Left lobe of liver (tissue), 2 donors: ENCODE data around the gene SCFD2. TPM values are rescaled to one million over a fixed set of nuclear protein-coding genes. Genes with fewer than 3 reads are reported as not detected.
A peak's percentile ranks its signal among the peaks of the same experiment; 100 is the strongest.

Experiments
- ATAC-seq: fragments of 200-7000 bp; cut with Tn5 transposase; one replicate; pipeline ENCODE4 v1.9.1; 2020; ENCODE audit warnings: mild to moderate bottlenecking, moderate library complexity
- DNase-seq: peaks from one replicate; pipeline ENCODE4 v3.0.0-alpha.2; 2020; ENCODE audit warnings: low spot score
- total RNA-seq: library from RNA; stranded (reverse); gene quantifications from one replicate; pipeline ENCODE4 v1.2.1, GENCODE V29; 2021
- donor health status: DM: no; HTN: no; CAD: no; lungs with moderate emphysema.
- donor health status: DM: no; HTN: yes; CAD: no.

SCFD2 gene
- total RNA-seq, 1 donor from 2014 or later, result 9.4 TPM

DNA sequence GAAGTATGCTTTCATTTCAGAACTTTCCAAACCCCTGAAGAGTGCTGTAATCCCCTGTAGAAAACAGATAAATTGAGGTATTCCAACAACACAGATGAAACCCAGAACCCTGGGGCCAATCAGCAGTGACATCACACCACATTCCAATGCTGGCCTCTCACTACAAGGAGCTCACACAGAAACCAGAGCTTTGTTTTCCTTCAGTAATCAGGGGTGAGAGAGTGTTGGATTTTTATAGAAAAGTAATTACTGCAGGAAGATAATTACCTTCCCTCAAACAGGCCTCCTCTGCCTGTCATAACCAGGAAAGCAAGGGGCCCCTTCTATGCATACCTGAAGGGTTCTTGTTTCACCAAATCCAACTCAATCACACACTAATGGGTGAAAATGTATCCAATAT, 246.2 kb downstream of the SCFD2 start:
- DNase-seq (no peak), ATAC-seq (no peak)

DNA sequence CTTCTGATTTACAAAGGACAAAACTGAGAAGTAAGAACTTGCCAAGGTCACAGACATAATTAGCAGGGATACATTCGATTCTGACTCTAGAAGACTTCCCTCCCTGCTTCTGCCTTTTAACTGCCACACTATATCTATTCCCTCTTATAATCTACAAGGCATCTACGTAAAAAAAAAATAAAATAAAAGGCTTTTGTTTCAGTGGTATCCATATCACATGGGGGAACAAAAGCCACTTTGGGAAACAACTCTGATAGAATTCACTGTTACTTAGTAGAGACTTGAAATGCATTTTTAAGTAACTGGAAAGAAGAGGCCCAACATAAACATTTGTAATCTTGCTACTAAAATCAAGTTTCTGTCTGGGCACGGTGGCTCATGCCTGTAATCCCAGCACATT, 247.2 kb downstream of the SCFD2 start:
- no peak for ATAC-seq
- DNase-seq, result no peak

DNA sequence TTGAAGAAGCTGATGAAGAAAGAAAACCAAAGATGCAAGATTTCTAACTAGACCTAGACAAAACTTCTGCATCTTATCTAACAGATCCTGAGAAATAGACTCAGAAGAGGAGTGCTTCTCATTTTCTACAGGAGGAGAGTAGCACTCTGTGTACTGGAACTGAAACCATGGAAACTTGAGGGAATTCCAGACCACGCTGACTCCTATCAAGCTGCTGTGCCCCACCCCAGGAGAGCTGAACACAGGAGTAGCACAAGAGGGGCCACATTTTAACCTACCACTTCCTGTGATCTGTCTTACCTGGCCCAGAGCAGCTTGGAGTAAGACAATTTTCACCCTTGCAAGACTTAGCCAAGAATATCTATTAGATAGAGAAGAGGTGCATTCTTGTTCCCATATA, 248.9 kb downstream of the SCFD2 start:
- DNase-seq (no peak), ATAC-seq (no peak)

DNA sequence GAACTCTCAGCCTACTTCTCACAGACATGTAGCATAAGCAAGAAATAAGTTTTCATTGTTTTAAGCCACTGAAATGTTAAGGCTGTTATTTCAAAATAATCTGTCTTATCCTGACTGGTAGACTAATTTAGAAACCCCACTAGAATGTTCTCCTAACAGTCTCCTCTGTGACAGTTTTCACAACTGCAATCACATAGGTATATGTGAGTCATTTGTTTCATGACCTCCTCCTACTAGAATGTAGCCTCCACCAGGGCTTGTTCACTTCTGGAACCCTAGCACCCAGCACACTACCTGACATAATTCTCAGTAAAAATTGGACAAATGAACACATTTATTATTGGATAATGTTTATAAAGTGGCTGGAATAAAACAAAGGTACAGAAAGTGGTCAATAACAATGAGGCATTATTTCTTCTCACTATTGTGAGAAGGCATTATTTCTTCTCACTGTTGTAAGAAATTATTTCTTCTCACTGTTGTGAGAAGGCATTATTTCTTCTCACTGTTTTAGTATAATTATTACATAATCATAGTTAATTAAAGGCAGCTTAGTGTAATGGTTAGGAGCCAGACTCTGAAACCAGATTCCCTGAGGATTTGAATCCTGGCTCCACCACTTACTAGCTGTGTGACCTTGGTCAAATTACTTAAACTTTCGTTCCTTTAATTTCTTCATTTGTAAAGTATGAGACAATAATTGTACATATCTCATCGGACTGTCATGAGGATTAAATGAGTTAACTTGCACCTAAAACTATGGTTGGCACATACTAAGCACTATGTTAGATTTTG, 252.2 kb downstream of the SCFD2 start:
- ATAC-seq (no peak), DNase-seq (no peak)

DNA sequence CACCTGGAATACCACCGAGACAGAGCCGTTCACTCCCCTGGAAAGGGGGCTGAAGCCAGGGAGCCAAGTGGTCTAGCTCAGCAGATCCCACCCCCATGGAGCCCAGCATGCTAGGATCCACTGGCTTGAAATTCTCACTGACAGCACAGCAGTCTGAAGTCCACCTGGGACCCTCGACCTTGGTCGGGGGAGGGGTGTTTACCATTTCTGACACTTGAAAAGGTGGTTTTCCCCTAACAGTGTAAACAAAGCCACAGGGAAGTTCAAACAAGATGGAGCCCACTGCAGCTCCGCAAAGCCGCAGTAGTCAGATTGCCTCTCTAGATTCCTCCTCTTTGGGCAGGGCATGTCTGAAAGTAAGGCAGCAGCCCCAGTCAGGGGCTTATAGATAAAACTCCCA, 260.5 kb downstream of the SCFD2 start:
- ATAC-seq, result no peak
- no peak for DNase-seq

DNA sequence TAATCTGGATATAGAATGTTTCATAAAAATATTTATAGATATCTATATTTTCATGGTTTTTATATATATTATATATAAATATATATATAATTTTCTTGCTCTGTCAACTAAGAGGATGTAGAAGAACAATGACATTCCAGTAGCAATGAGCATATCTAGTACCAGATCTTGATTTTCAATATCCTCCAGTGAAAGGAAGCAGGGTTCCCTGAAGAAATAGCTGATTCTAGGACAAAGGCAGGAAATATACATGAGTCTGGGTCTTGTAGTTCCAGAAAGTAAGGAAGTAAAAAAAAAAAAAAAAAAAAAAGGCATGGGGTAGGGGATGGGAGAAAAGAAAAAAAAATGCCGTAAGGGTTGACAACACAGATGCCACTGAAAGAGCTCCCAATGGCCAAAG, 262.4 kb downstream of the SCFD2 start:
- ATAC-seq (no peak), DNase-seq (no peak)

DNA sequence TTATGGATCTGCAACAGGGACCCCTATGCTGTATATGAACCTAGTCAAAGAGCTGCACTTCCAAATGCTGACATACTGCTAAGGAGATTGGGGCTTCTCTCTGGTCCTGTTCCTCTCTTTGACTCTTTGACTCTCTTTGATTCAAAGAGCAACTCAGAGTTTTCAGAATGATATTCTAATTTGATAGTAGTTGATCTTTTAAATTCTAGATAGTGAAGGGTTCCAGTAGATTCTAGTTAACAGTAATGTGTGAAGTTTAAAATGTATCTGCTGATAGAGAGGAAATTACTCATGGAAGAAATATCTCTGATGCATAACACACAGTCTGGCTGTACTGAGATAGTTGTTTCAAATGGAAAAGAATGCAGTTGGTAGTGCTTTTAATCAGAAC, 264.7 kb downstream of the SCFD2 start:
- DNase-seq (no peak), ATAC-seq (no peak)

DNA sequence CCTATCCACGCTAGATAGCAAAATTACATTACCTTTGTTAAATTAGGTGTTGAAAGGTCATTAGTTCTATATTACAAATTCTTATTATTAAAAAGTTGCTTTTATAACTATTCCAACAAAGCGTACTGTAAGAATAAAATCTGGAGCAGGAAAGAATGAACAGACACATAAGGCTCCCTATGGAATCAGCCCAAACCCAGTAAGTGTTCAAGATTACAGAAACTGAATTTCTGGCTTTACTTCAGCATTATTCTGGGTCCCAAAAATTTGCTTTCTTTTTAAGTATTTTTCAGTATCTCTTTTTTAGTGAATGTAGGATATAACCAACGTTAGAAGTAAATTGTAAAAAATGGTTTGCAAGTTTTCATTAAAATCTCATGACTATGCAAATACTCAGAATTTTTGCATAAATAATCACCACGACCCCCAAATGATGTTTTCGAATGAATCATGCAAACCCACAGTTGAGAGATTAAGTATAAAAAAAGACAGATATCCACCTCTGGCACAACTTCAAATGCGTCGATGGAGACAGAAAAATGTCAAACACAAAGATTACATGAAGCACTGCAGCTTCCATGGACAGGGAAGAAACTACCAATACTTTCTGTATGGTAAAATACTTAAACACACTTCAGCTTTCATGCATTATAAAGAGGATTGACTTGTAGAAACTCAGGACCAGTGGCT, 265.2 kb downstream of the SCFD2 start:
- DNase-seq (no peak), ATAC-seq (no peak)

DNA sequence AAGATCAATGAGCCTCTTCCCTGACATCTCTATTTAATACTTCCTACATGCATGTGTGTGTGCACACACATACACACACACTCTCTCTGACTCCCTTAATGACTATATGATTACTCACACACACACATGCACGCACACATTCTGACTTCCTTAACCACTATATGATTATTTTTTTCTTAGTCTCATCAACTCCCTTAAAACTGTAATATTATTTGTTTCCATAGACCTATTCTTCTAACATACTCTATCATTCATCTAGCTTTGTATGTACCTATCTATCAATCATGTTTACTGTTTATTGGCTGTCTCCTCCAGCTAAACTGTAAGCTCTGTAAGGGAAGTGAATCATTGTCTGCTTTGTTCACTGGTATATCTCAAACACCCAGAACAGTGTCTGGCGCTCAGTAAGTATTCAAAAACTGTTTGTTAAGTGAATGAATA, 267.2 kb downstream of the SCFD2 start:
- DNase-seq (no peak), ATAC-seq (no peak)

DNA sequence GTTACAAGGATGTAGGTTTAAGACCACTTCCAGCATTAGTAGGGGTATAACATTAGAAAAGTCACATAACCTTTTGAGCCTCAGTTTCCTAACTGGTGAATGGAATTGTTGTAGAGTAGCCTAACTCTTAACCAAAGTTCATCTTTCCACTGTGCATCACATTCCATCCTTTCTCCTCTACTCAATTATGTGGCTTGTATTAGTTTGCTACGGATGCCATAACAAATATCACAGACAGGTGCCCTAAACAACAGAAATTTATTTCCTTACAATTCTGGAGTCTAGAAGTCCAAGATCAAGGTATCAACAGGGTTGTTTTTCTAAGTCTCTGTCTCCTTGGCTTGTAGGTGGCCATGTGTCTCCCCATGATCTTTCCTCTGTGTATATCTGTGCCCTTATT, 271.8 kb downstream of the SCFD2 start:
- no peak for ATAC-seq
- no peak for DNase-seq

DNA sequence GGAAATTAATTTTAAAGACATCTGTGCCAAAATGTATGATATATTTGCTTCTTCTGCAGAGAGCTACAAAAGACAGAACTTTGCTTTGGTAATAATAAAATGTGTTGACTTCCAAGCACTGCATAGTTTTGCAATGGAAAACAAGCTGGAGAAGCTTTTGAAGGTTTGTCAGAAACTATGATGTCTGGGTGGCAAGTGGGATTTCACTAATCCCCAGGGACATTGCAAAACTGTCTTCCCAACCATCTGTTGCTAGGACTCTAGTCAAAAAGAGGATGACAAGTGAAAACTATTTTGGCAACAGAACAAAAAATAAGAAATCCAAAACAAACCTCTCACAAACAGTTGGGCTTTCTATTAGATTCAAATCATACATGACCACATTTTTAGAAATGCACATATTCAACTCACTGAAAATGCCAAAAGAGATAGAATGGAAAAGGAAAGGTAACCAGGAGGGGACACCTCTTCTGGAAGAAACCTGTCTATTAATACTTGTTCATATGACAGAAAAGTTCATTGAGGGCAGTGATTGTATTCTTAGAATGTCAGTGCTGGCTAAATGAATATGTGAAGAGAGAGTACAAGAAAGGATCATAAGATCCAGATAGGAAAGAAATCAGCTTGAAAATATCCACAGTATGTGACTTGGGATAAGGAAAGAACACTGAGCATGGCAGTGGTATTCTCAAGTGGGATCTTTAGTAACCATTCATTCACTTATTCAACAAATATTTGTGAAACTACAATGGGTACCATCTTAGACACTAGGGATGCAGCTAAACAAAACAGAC, 275.7 kb downstream of the SCFD2 start:
- DNase-seq, result no peak
- no peak for ATAC-seq

DNA sequence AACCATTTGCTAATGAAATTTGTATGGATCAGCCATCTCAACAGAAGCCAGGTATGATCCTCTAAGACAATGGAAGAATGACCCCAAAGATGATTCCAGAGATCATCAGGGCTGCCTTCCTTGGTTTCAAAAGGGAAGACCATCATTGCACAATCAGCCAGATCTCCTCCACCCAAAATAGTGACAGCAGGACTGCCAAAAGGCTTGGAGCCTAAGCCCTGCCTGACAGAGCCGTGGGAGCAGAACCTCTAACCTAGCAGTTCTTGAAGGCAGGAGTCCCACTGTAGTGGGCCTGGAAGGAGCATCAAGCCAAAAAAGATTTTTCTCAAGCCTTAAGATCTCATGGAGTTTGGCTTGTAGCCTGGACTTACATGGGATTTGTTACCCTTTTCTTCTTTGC, 277.7 kb downstream of the SCFD2 start:
- DNase-seq, result no peak
- no peak for ATAC-seq

DNA sequence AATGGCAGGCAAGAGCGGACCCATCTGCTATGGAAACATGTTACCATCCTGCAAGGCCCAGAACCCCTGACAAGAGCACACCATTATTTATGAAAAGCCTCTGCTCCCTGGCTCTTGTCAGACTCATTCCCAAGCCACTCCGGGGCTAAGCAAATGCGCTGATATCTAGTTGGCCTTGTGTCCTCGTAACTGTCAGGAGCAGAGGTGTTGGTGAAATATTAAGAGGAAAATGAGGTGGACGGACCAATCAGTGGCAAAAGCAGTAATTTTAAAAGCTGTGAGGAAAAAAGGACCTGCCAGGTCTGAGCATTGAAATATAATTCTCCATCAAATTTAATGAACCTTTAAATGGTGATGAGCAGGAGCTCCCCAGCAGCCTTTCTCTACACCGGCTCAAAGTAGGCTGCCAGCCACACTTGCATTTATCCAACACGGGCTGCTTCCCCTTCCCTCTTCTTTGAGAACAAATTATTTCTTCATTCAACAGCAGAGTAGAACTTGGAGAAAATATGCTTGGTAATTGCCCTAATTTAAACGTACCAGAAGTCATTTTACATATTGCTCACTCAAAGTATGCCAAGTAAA, 289.4 kb downstream of the SCFD2 start:
- ATAC-seq, result no peak
- DNase-seq, result no peak

DNA sequence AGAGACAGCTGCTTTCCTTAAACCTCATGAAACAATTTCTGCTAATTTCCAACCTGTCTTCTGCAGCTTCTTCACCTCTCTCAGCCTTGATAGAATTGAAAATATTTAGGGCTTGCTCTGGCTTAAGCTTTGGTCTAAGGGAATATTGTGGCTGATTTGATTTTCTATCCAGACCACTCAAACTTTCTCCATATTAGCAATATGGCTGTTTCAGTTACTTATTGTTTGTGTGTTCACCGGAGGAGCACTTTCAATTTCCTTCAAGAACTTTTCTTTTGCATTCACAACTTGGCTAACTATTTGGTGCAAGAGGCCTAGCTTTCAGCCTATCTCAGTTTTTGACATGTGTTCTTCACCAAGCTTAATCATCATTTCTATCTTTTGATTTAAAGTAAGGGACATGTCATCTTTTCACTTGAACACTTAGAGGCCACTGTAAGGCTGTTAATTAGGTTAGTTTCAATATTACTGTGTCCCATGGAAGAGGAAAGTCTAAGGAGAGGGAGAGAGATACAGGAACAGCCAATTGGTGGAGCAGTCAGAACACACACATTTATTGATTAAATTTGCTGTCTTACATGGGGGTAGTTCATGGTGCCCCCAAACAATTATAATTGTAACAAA, 290.6 kb downstream of the SCFD2 start:
- no peak for DNase-seq

DNA sequence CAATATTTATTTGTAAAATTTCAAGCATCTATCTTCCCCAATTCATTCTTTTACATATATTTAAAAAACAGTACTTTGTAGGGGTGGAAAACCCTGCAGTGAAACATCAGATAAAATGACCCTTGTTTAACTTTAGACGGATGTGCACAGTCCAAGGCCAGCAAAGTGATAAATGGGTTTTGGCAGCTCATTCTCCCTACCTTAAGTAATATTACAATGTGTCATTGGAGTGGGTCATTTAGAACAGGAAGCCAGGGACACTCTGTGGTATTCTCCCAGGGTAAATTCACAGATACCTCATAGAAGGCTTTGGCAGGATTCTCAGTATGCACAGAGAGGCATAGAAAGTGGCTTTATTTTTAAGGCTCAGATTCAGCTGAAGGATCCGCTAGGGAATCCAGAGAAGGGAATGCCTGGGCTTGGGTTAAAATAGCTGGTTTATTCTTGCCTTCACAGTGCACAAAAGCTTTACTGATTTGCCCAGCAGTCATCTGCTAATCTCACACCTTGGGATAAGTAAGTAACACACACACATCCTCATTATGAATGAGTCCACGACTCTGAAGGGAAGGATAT, 297.0 kb downstream of the SCFD2 start:
- DNase-seq (no peak), ATAC-seq (peak; percentile 19)

More for the DNA sequence above, 290.6 kb downstream of the SCFD2 start:
- no peak for ATAC-seq

DNA sequence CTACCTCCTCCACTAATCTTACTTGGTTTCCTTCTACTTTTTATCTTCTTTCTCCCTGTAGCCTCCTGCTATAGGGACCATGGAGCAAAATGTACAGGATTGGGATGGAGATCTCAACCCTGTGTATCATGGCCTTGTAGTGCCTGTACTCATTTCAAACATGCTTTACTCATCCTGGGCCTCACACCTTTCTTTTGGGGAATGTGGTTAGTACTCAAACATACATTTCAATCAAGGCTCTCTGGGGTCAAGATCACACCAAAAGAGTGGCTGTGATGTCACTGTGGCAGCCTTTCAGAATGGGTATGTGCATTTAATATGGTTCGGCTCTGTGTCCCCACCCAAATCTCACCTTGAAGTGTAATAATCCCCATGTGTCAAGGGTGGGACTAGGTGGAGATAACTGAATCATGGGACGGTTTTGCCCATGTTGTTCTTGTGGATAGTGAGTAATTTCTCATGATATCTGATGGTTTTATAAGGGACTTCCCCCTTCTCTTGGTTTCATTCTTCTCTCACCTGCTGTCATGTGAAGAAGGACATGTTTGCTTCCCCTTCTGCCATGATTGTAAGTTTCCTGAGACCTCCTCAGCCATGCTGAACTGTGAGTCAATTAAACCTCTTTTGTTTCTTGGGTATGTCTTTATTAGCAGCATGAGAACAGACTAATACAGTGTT, 298.6 kb downstream of the SCFD2 start:
- ATAC-seq (no peak), DNase-seq (no peak)

DNA sequence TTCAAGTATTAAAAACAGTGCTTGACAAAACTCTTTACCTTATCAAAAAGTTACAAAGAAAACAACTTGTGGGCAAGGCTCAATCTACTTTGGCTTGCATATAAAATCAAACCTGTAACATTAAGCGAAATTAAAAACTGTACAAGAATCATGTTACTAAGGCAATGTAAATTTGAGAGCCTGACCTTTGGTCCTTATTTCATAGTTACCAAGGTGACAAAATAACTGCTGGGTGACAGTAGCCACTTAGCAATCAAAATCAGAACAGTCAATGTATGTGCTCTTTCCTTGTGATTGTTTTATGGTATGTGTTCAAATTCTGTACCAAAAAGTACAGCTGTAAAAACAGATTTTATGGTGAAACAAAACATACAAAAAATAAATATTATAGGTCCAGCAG, 299.7 kb downstream of the SCFD2 start:
- no peak for ATAC-seq
- no peak for DNase-seq

DNA sequence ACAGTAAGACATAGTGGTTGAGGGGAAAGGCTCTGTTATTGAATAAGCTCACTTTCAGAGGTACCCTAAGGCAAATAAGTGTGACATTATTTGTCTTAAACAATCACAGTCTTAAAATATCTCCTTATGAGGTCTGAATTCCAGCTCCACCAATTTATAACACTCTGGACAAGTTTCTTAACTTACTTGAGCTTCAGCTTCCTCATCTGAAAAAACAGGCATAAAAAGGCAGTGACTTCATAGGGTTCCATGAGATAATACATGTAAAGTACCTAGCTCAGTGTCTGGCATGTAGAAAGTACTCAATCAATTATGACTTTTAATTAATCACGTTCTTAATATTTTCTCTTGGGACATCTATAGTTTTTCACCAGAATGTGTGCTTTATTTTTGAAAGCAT, 301.3 kb downstream of the SCFD2 start:
- DNase-seq (no peak), ATAC-seq (no peak)

DNA sequence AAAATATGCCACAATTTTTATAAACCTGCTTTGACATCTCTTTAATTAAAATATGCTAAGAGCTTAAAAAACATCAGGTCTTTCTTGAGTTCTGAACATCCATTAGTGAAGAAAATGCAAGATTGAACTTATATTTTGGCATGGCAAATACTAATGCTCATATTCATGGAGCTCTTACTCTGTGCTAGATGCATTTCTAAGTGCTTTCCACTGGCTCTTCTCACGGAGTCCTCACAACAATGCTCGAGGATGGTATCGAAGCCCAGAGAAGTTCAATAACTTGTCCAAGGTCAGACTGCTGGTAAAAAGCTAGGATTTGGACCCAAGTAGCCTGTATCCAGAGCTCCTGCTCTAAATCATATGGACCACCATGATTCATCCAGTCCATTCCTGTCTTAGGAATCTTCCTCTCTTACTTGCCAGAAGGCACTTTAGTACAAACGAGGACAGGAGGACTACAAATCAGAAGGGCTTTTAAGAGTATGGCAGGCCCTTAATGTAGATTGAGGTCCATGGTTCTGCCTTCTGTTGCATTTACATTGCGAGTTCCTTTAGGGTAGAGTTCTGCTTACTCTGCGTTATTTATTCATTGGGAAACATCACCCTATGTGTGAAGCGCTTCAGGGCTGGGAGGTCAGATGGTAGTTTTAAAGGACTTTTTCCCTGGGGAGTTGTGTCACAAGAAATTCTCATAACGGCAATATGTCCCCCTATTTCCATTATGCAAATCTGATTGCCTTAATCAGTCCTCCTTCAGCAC, 304.6 kb downstream of the SCFD2 start:
- ATAC-seq (no peak), DNase-seq (no peak)
